K562 (cell line): ENCODE measurements around the gene ZMYND8. TPM values are rescaled to one million over a fixed set of nuclear protein-coding genes. Genes with fewer than 3 reads are reported as not detected.

Experiments used
- ARID3A ChIP-seq: IDR thresholded peaks from 2 replicates; pipeline ENCODE4 v1.6.1; 2012; ENCODE audit warnings: low read depth, low read length, improper control_type of control experiment, borderline replicate concordance
- ASH1L ChIP-seq: fragments of 450-650 bp; IDR thresholded peaks from 2 replicates; pipeline ENCODE4 v1.6.1; 2018; ENCODE audit warnings: borderline replicate concordance, mild to moderate bottlenecking, low read depth; ENCODE audit not compliant: partially characterized antibody
- CTBP1 ChIP-seq: fragments of 450-650 bp; IDR thresholded peaks from 2 replicates; pipeline ENCODE4 v1.6.1; 2016; ENCODE audit warnings: borderline replicate concordance
- GABPA ChIP-seq: fragments of 200-800 bp; sonication (Bioruptor generic); conservative IDR thresholded peaks from 2 replicates; pipeline ENCODE4 v1.6.1; 2016; ENCODE audit warnings: low read depth, missing genetic modification characterization, missing compliant biosample characterization
- GATA2 ChIP-seq: sonication (generic); formaldehyde crosslinking; IDR thresholded peaks from 2 replicates; pipeline ENCODE4 v1.4.0; 2020; ENCODE audit warnings: mild to moderate bottlenecking, missing genetic modification reagents
- HBP1 ChIP-seq: fragments of 450-650 bp; formaldehyde crosslinking; IDR thresholded peaks from 2 replicates; pipeline ENCODE4 v1.4.0; 2022; ENCODE audit warnings: missing genetic modification characterization
- HDAC2 ChIP-seq: fragments of 450-650 bp; IDR thresholded peaks from 2 replicates; pipeline ENCODE4 v1.6.1; 2016; ENCODE audit warnings: mild to moderate bottlenecking
- NFRKB ChIP-seq: fragments of 450-650 bp; IDR thresholded peaks from 2 replicates; pipeline ENCODE4 v1.6.1; 2016; ENCODE audit warnings: low read depth
- PPARD ChIP-seq: fragments of 250-450 bp; sonication (Bioruptor Pico); IDR thresholded peaks from 2 replicates; pipeline ENCODE4 v1.8.0; 2022; ENCODE audit warnings: inconsistent platforms, mild to moderate bottlenecking, moderate library complexity
- SMC3 ChIP-seq: conservative IDR thresholded peaks from 2 replicates; pipeline ENCODE4 v1.6.1; 2011; ENCODE audit warnings: low read depth, low read length, improper control_type of control experiment; ENCODE audit not compliant: insufficient read depth
- ZNF644 ChIP-seq: fragments of 200-800 bp; sonication (Bioruptor generic); IDR thresholded peaks from 2 replicates; pipeline ENCODE4 v1.6.1; 2016; ENCODE audit warnings: low read depth, missing genetic modification characterization, missing compliant biosample characterization
- polyA plus RNA-seq, 8 experiments: library from polyadenylated mRNA; depleted of rRNA in 4 of 8; stranded (reverse) in 5 of 8; unstranded in 3 of 8; fragments of >200 nt; fragmentation: Nextera tagmentation in 2 of 8; fragmentation: Illumina TruSeq in 1 of 8; extraction: Ambion mirVana in 2 of 8; extraction: Trizol in 1 of 8; gene quantifications; 2 replicates each; pipeline versions ENCODE4 v1.2.1 to v1.2.3, GENCODE V29; 2011 to 2014; ENCODE audit warnings: inconsistent platforms in 1 of 8, missing spikeins in 1 of 8
- total RNA-seq, 7 experiments: library from RNA; depleted of rRNA in 6 of 7; stranded (reverse); fragments of >200 nt in 6 of 7; fragmentation: Illumina TruSeq in 2 of 7; extraction: Trizol in 2 of 7; gene quantifications; 2 replicates each; pipeline versions ENCODE4 v1.2.1 to v1.2.3, GENCODE V29; 2011 to 2021; ENCODE audit warnings: low replicate concordance in 1 of 7
- TF ChIP-seq, protein P1 (sequence below), 2 experiments: fragments of 450-650 bp; IDR thresholded peaks; 2 replicates each; pipeline ENCODE4 v1.6.1; 2018; ENCODE audit warnings: mild to moderate bottlenecking in 2 of 2, low read depth in 1 of 2; ENCODE audit not compliant: partially characterized antibody in 2 of 2
- TF ChIP-seq, protein P2 (sequence below): sonication (generic); formaldehyde crosslinking; IDR thresholded peaks from 2 replicates; pipeline ENCODE4 v1.8.0; 2023; ENCODE audit warnings: missing genetic modification reagents, mild to moderate bottlenecking, borderline replicate concordance

The ZMYND8 gene
- total and polyA plus RNA-seq, 9 of the 15 experiments (the other 6 are each of a cell fraction or from before 2014, with no cell fraction given) = 31.8 to 148 (median 71.9) TPM

- TF ChIP-seq, protein P1, sequence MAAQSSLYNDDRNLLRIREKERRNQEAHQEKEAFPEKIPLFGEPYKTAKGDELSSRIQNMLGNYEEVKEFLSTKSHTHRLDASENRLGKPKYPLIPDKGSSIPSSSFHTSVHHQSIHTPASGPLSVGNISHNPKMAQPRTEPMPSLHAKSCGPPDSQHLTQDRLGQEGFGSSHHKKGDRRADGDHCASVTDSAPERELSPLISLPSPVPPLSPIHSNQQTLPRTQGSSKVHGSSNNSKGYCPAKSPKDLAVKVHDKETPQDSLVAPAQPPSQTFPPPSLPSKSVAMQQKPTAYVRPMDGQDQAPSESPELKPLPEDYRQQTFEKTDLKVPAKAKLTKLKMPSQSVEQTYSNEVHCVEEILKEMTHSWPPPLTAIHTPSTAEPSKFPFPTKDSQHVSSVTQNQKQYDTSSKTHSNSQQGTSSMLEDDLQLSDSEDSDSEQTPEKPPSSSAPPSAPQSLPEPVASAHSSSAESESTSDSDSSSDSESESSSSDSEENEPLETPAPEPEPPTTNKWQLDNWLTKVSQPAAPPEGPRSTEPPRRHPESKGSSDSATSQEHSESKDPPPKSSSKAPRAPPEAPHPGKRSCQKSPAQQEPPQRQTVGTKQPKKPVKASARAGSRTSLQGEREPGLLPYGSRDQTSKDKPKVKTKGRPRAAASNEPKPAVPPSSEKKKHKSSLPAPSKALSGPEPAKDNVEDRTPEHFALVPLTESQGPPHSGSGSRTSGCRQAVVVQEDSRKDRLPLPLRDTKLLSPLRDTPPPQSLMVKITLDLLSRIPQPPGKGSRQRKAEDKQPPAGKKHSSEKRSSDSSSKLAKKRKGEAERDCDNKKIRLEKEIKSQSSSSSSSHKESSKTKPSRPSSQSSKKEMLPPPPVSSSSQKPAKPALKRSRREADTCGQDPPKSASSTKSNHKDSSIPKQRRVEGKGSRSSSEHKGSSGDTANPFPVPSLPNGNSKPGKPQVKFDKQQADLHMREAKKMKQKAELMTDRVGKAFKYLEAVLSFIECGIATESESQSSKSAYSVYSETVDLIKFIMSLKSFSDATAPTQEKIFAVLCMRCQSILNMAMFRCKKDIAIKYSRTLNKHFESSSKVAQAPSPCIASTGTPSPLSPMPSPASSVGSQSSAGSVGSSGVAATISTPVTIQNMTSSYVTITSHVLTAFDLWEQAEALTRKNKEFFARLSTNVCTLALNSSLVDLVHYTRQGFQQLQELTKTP (IDR thresholded peaks at IDR 0.05; ENCODE audit: low read depth in 1 of 2, partially characterized antibody in 2 of 2) = peak; percentile 56 to 63
- 0 out of 2 replicates have a peak, but pooled peaks have one; percentile 15 for TF ChIP-seq ARID3A
- TF ChIP-seq GATA2 (CRISPR knock-in tag) = peak; percentile 41
- no peak for TF ChIP-seq ZNF644 (tag)
- TF ChIP-seq ASH1L = peak; percentile 63
- TF ChIP-seq SMC3 = no peak
- TF ChIP-seq PPARD (CRISPR knock-in tag) = no peak
- TF ChIP-seq NFRKB = peak; percentile 94
- TF ChIP-seq HDAC2 = peak; percentile 79
- TF ChIP-seq, protein P2, sequence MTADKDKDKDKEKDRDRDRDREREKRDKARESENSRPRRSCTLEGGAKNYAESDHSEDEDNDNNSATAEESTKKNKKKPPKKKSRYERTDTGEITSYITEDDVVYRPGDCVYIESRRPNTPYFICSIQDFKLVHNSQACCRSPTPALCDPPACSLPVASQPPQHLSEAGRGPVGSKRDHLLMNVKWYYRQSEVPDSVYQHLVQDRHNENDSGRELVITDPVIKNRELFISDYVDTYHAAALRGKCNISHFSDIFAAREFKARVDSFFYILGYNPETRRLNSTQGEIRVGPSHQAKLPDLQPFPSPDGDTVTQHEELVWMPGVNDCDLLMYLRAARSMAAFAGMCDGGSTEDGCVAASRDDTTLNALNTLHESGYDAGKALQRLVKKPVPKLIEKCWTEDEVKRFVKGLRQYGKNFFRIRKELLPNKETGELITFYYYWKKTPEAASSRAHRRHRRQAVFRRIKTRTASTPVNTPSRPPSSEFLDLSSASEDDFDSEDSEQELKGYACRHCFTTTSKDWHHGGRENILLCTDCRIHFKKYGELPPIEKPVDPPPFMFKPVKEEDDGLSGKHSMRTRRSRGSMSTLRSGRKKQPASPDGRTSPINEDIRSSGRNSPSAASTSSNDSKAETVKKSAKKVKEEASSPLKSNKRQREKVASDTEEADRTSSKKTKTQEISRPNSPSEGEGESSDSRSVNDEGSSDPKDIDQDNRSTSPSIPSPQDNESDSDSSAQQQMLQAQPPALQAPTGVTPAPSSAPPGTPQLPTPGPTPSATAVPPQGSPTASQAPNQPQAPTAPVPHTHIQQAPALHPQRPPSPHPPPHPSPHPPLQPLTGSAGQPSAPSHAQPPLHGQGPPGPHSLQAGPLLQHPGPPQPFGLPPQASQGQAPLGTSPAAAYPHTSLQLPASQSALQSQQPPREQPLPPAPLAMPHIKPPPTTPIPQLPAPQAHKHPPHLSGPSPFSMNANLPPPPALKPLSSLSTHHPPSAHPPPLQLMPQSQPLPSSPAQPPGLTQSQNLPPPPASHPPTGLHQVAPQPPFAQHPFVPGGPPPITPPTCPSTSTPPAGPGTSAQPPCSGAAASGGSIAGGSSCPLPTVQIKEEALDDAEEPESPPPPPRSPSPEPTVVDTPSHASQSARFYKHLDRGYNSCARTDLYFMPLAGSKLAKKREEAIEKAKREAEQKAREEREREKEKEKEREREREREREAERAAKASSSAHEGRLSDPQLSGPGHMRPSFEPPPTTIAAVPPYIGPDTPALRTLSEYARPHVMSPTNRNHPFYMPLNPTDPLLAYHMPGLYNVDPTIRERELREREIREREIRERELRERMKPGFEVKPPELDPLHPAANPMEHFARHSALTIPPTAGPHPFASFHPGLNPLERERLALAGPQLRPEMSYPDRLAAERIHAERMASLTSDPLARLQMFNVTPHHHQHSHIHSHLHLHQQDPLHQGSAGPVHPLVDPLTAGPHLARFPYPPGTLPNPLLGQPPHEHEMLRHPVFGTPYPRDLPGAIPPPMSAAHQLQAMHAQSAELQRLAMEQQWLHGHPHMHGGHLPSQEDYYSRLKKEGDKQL (CRISPR knock-in tag) = no peak
- no peak; the same call in 1 of the 2 replicates for TF ChIP-seq CTBP1
- TF ChIP-seq HBP1 (CRISPR knock-in tag) = no peak
- TF ChIP-seq GABPA (tag) = peak; percentile 63
These were observed 8.7 kb upstream of the ZMYND8 start (continued) for GRCh38 chr20:47365023-47365764.
